Fibroblast of lung (primary cell): ENCODE results near the gene TUFT1. TPM values are rescaled to one million over a fixed set of nuclear protein-coding genes. Genes with fewer than 3 reads are reported as not detected.

ENCODE experiments used
- DNase-seq, 2 donors: peaks; one replicate each; pipeline versions ENCODE4 v3.0.0 to v3.0.0-alpha.2; 2010; ENCODE audit warnings: low read depth in 2 of 2
- H2AFZ ChIP-seq: 2 replicates; pipeline ENCODE4 v1.5.1; 2012; ENCODE audit warnings: low read length, control low read depth, inconsistent platforms
- H3K27ac ChIP-seq: 2 replicates; pipeline ENCODE4 v1.5.1; 2011; ENCODE audit warnings: low read length, control low read depth; ENCODE audit not compliant: insufficient read depth
- H3K27me3 ChIP-seq: 2 replicates; pipeline ENCODE4 v1.5.1; 2011; ENCODE audit warnings: mild to moderate bottlenecking, low read length; ENCODE audit not compliant: control insufficient read depth, insufficient read depth
- H3K36me3 ChIP-seq: 2 replicates; pipeline ENCODE4 v1.5.1; 2011; ENCODE audit warnings: low read length; ENCODE audit not compliant: control insufficient read depth, insufficient read depth
- H3K4me1 ChIP-seq: 2 replicates; pipeline ENCODE4 v1.5.1; 2011; ENCODE audit warnings: low read length; ENCODE audit not compliant: control insufficient read depth, insufficient read depth; ENCODE audit errors: extremely low read depth
- H3K4me2 ChIP-seq: 2 replicates; pipeline ENCODE4 v1.5.1; 2011; ENCODE audit warnings: low read length, control low read depth; ENCODE audit not compliant: insufficient read depth; ENCODE audit errors: extremely low read depth
- H3K4me3 ChIP-seq, 4 experiments: fragments of 200-600 bp in 1 of 4; sonication (generic) in 1 of 4; replicated peaks in 1 of 4; 2 replicates each; pipeline ENCODE4 v1.5.1; 2011 to 2016; ENCODE audit warnings: low read length in 4 of 4, low read depth in 3 of 4, mild to moderate bottlenecking in 3 of 4, control low read depth in 2 of 4, inconsistent platforms in 1 of 4, mixed read lengths in 1 of 4; ENCODE audit not compliant: insufficient read depth in 1 of 4; ENCODE audit errors: control extremely low read depth in 1 of 4
- H3K79me2 ChIP-seq: 2 replicates; pipeline ENCODE4 v1.5.1; 2012; ENCODE audit warnings: mild to moderate bottlenecking, low read length, inconsistent platforms; ENCODE audit not compliant: control insufficient read depth, insufficient read depth
- H3K9ac ChIP-seq: 2 replicates; pipeline ENCODE4 v1.5.1; 2011; ENCODE audit warnings: mild to moderate bottlenecking, low read length, control low read depth; ENCODE audit not compliant: insufficient read depth
- H3K9me3 ChIP-seq: 2 replicates; pipeline ENCODE4 v1.5.1; 2012; ENCODE audit warnings: low read depth, low read length; ENCODE audit not compliant: control insufficient read depth, insufficient read depth
- H4K20me1 ChIP-seq: 2 replicates; pipeline ENCODE4 v1.5.1; 2011; ENCODE audit warnings: low read length; ENCODE audit not compliant: control insufficient read depth, insufficient read depth; ENCODE audit errors: extremely low read depth
- EZH2 ChIP-seq: IDR thresholded peaks from 2 replicates; pipeline ENCODE4 v1.5.1; 2012; ENCODE audit warnings: low read length, control low read depth, mild to moderate bottlenecking; ENCODE audit errors: missing control alignments
- polyA plus RNA-seq, 2 donors: library from polyadenylated mRNA; depleted of rRNA in 1 of 2; stranded (reverse) in 1 of 2; unstranded in 1 of 2; fragments of >200 nt; gene quantifications; 2 replicates each; pipeline ENCODE4 v1.2.1, GENCODE V29; 2011 to 2012; ENCODE audit warnings: missing spikeins in 1 of 2
- total RNA-seq: library from RNA; depleted of rRNA; stranded (reverse); fragments of >200 nt; gene quantifications from 2 replicates; pipeline ENCODE4 v1.2.1, GENCODE V29; 2014
- TF ChIP-seq, protein P1 (sequence below), 2 donors: IDR thresholded peaks in 1 of 2; conservative IDR thresholded peaks in 1 of 2; 1 replicate in 1 of 2; 2 replicates in 1 of 2; pipeline ENCODE4 v1.5.1; 2011 to 2012; ENCODE audit warnings: low read length in 2 of 2, control low read depth in 1 of 2, inconsistent platforms in 1 of 2, low read depth in 1 of 2, mild to moderate bottlenecking in 1 of 2

Gene TUFT1
- total and polyA plus RNA-seq, 2 donors (not counting 1 experiment from before 2014, with no cell fraction given) = 18.2 to 24.7 TPM

DNA sequence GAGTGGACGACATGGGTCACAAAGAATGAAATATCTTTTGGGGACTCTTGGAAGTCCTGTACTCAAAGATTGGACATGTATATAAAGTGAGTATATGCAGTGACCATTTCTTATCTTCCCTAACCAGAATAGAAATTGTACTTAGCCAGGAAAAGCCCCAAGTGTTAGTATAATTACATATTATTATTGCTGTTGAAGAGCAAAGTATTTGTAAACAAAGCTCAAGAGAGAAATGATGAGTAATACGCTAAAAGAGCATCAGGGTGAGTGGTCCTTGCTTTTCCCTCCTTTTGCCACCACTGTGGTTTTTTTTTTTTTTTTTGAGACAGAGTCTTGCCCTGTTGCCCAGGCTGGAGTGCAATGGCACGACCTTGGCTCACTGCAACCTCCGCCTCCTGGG is 35.4 kb upstream of the TUFT1 start:
- H3K36me3 ChIP-seq = no peaks in the 10 kb centered on the region
- no peaks in the 10 kb centered on the region for H3K4me1 ChIP-seq
- H3K4me3 ChIP-seq = no peak overlapping the region
- H3K79me2 ChIP-seq = no peaks in the 10 kb centered on the region
- H2AFZ ChIP-seq = no peak overlapping the region
- DNase-seq = no peak
- no peak overlapping the region for H3K4me2 ChIP-seq
- H4K20me1 ChIP-seq = no peaks in the 10 kb centered on the region
- H3K9me3 ChIP-seq = no peaks in the 10 kb centered on the region
- no peaks in the 10 kb centered on the region for H3K27me3 ChIP-seq
- H3K9ac ChIP-seq = no peak overlapping the region
- no peak overlapping the region for H3K27ac ChIP-seq
- TF ChIP-seq, protein P1, sequence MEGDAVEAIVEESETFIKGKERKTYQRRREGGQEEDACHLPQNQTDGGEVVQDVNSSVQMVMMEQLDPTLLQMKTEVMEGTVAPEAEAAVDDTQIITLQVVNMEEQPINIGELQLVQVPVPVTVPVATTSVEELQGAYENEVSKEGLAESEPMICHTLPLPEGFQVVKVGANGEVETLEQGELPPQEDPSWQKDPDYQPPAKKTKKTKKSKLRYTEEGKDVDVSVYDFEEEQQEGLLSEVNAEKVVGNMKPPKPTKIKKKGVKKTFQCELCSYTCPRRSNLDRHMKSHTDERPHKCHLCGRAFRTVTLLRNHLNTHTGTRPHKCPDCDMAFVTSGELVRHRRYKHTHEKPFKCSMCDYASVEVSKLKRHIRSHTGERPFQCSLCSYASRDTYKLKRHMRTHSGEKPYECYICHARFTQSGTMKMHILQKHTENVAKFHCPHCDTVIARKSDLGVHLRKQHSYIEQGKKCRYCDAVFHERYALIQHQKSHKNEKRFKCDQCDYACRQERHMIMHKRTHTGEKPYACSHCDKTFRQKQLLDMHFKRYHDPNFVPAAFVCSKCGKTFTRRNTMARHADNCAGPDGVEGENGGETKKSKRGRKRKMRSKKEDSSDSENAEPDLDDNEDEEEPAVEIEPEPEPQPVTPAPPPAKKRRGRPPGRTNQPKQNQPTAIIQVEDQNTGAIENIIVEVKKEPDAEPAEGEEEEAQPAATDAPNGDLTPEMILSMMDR (conservative IDR thresholded peaks at IDR 0.05 in 1 of 2, IDR thresholded peaks at IDR 0.05 in 1 of 2; ENCODE audit: low read depth in 1 of 2, low read length in 2 of 2) = no peak
- TF ChIP-seq EZH2 = no peak

DNA sequence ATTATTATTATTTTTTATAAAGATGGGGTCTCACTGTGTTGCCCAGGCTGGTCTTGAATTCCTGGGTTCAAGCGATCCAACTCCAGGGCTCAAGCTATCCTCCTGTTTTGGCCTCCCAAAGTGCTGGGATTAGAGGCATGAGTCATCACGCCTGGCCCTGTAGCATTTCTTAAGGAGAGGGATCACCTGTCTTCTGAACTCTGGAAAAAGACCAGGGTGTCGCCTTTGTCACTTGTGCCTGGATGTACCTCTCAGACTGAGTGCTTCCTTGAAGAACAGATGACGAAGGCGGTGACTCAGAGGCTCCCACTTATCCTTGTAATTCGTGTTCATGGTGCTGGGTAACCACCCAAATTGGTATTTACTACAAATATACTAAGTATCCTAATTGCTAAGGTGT is 31.3 kb upstream of the TUFT1 start:
- TF ChIP-seq, protein P1 (conservative IDR thresholded peaks at IDR 0.05 in 1 of 2, IDR thresholded peaks at IDR 0.05 in 1 of 2; ENCODE audit: low read depth in 1 of 2, low read length in 2 of 2) = no peak
- no peak for TF ChIP-seq EZH2
- H3K4me3 ChIP-seq = no peak overlapping the region
- no peaks in the 10 kb centered on the region for H4K20me1 ChIP-seq
- H3K27ac ChIP-seq = no peak overlapping the region
- H3K4me2 ChIP-seq = no peak overlapping the region
- H3K9ac ChIP-seq = no peak overlapping the region
- no peaks in the 10 kb centered on the region for H3K79me2 ChIP-seq
- no peak overlapping the region for H2AFZ ChIP-seq
- no peaks in the 10 kb centered on the region for H3K27me3 ChIP-seq
- H3K9me3 ChIP-seq = no peaks in the 10 kb centered on the region
- no peaks in the 10 kb centered on the region for H3K36me3 ChIP-seq
- H3K4me1 ChIP-seq = peaks cover 2% of the 10 kb centered on the region
- peak in 1 of 2 donors; percentile 23 for DNase-seq

DNA sequence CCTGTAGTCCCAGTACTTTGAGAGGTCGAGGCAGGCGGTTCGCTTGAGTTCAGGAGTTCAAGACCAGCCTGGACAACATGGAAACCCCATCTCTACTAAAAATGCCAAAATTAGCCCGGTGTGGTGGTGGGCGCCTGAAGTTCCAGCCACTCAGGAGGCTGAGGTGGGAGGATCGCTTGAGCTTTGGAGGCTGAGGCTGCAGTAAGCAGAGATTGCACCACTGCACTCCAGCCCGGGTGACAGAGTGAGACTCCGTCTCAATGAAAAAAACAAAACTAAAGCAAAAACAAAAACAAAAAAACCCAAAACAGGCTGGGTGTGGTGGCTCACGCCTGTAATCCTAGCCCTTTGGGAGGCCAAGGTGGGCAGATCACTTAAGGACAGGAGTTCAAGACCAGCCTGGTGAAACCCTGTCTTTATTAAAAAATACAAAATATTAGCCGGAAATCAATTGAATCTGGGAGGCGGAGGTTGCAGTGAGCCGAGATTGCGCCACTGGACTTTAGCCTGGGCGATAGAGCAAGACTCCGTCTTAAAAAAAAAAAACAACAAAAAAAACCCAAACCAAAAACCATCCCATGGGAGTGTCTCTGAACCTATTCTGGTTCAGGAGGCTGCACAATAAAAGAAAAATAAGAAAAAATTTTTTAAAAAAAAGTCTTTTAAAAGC is 30.6 kb upstream of the TUFT1 start:
- no peak overlapping the region for H3K27ac ChIP-seq
- no peaks in the 10 kb centered on the region for H3K27me3 ChIP-seq
- no peaks in the 10 kb centered on the region for H3K9me3 ChIP-seq
- H3K4me1 ChIP-seq = peaks cover 2% of the 10 kb centered on the region
- no peaks in the 10 kb centered on the region for H4K20me1 ChIP-seq
- no peak overlapping the region for H2AFZ ChIP-seq
- DNase-seq = no peak
- TF ChIP-seq EZH2 = no peak
- TF ChIP-seq, protein P1 (conservative IDR thresholded peaks at IDR 0.05 in 1 of 2, IDR thresholded peaks at IDR 0.05 in 1 of 2; ENCODE audit: low read depth in 1 of 2, low read length in 2 of 2) = no peak
- H3K36me3 ChIP-seq = no peaks in the 10 kb centered on the region
- no peak overlapping the region for H3K4me2 ChIP-seq
- H3K9ac ChIP-seq = no peak overlapping the region
- no peak overlapping the region for H3K4me3 ChIP-seq
- H3K79me2 ChIP-seq = no peaks in the 10 kb centered on the region
